ENCODE results near the gene BRCA1. TPM values are rescaled to one million over a fixed set of nuclear protein-coding genes. Genes with fewer than 3 reads are reported as not detected.
"Not testable (repeated sequence)": the region's sequence is repeated elsewhere in the genome, so short reads cannot be mapped to it uniquely, and the experiment has no call there.

Gene BRCA1
- 10 to 100 TPM; 62.5 to 66.5 TPM for total RNA-seq

DNA sequence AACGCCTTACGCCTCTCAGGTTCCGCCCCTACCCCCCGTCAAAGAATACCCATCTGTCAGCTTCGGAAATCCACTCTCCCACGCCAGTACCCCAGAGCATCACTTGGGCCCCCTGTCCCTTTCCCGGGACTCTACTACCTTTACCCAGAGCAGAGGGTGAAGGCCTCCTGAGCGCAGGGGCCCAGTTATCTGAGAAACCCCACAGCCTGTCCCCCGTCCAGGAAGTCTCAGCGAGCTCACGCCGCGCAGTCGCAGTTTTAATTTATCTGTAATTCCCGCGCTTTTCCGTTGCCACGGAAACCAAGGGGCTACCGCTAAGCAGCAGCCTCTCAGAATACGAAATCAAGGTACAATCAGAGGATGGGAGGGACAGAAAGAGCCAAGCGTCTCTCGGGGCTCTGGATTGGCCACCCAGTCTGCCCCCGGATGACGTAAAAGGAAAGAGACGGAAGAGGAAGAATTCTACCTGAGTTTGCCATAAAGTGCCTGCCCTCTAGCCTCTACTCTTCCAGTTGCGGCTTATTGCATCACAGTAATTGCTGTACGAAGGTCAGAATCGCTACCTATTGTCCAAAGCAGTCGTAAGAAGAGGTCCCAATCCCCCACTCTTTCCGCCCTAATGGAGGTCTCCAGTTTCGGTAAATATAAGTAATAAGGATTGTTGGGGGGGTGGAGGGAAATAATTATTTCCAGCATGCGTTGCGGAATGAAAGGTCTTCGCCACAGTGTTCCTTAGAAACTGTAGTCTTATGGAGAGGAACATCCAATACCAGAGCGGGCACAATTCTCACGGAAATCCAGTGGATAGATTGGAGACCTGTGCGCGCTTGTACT lies at the start of gene BRCA1:
Gene BRCA1, minus strand, starts transcription at position 232 of the 834 bp plus-strand sequence. CDS start 1,268 bp downstream, outside the sequence.
- CTCF ChIA-PET: interaction anchor here (0.5 to 2.0 kb wide), 5 partner anchors 10 to 1217 kb away, joined by 3 to 8 read pairs (median 4); partner anchors contain the start of gene NBR1
- H3K4me1 Mint-ChIP-seq: peaks cover 38% of the 10 kb centered on the region
- H3K4me3 Mint-ChIP-seq: peak within 1 kb of the TSS; percentile 100
- POLR2A ChIA-PET: interaction anchor here (0.8 to 6.6 kb wide), 19 partner anchors 9 to 558 kb away, joined by 3 to 105 read pairs (median 4); partner anchors contain the start of genes NBR1, RPL27 and TMEM106A
- peaks cover 37% of the 10 kb centered on the region for H3K36me3 Mint-ChIP-seq (ENCODE audit: low read depth)
- no peaks in the 10 kb centered on the region for H3K9me3 Mint-ChIP-seq
- H3K27ac Mint-ChIP-seq: peak within 1 kb of the TSS; percentile 91
- peak; percentile 96 for DNase-seq
- H3K27me3 Mint-ChIP-seq: no peaks in the 10 kb centered on the region

- Mint-ChIP-seq H3K9me3 (no peaks in the 10 kb centered on the region), H3K27ac (no peak overlapping the region), H3K4me3 (no peak overlapping the region), H3K27me3 (no peaks in the 10 kb centered on the region), H3K36me3 (ENCODE audit: low read depth) (peaks cover 31% of the 10 kb centered on the region), H3K4me1 (peaks cover 43% of the 10 kb centered on the region)
- POLR2A ChIA-PET: interaction anchor here (0.7 to 6.1 kb wide), 25 partner anchors 12 to 1152 kb away, joined by 3 to 105 read pairs (median 4); partner anchors contain the start of genes AARSD1, BRCA1, DHX8 and NKIRAS2
- DNase-seq: peak; percentile 19
- CTCF ChIA-PET: interaction anchor here (0.7 to 1.7 kb wide), 6 partner anchors 43 to 348 kb away, joined by 3 to 8 read pairs (median 4); partner anchors contain the start of genes BECN1 and BRCA1
Observed at GRCh38 chr17:43171586-43172487, 46.7 kb upstream of the BRCA1 start.

GRCh38 chr17:43170766-43171585 lies 45.8 kb upstream of the BRCA1 start, which contains the start of gene NBR1:
NBR1 (plus strand) TSS chr17:43171214; CDS start chr17:43175800, 4,586 bp downstream.
- Mint-ChIP-seq H3K9me3 (no peaks in the 10 kb centered on the region), H3K27ac (no peak within 1 kb of the TSS), H3K4me1 (peaks cover 39% of the 10 kb centered on the region), H3K4me3 (no peak within 1 kb of the TSS), H3K27me3 (no peaks in the 10 kb centered on the region), H3K36me3 (ENCODE audit: low read depth) (peaks cover 22% of the 10 kb centered on the region)
- ChIA-PET CTCF (interaction anchor here (0.7 to 1.7 kb wide), 4 partner anchors 42 to 347 kb away, joined by 3 to 8 read pairs (median 4); partner anchors contain the start of genes BECN1 and BRCA1), POLR2A (interaction anchor here (0.8 to 6.1 kb wide), 19 partner anchors 13 to 1151 kb away, joined by 3 to 105 read pairs (median 4); partner anchors contain the start of genes AARSD1, BRCA1, DHX8 and NKIRAS2)
- DNase-seq: peak; percentile 98

DNA sequence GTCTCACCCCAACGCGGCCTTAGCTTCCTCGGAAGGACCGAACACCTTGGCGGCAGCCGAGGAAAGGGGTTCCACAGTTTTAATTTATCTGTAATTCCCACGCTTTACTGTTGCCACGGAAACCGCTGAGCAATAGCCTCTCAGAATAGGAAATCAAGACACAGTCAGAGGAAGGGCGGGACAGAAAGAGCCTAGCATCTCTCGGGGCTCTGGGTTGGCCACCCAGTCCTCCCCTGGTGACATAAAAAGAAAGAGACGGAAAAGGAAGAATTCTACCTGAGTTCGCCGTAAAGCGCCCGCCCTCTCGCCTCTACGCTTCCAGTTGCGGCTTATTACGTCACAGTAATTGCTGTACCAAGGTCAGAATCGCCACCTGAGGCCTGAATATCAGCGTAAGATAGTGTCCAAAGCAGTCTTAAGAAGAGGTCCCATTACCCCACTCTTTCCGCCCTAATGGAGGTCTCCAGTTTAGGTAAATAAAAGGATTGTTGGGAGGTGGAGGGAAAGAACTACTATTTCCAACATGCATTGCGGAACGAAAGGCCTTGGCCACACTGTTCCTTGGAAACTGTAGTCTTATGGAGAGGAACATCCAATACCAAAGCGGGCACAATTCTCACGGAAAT lies 45.1 kb upstream of the BRCA1 start:
- Mint-ChIP-seq H3K9me3 (no peaks in the 10 kb centered on the region), H3K4me1 (peaks cover 33% of the 10 kb centered on the region), H3K27me3 (no peaks in the 10 kb centered on the region), H3K36me3 (ENCODE audit: low read depth) (peaks cover 15% of the 10 kb centered on the region), H3K27ac (no peak overlapping the region), H3K4me3 (no peak overlapping the region)
- DNase-seq: peak; percentile 92
- ChIA-PET CTCF (interaction anchor here (1.0 to 1.2 kb wide), 2 partner anchors 8 to 146 kb away, joined by 3 read pairs; no protein-coding TSS in a partner anchor), POLR2A (interaction anchor here (1.3 to 6.1 kb wide), 7 partner anchors 41 to 198 kb away, joined by 3 to 105 read pairs (median 14); partner anchors contain the start of genes BRCA1, RPL27 and TMEM106A)

DNA sequence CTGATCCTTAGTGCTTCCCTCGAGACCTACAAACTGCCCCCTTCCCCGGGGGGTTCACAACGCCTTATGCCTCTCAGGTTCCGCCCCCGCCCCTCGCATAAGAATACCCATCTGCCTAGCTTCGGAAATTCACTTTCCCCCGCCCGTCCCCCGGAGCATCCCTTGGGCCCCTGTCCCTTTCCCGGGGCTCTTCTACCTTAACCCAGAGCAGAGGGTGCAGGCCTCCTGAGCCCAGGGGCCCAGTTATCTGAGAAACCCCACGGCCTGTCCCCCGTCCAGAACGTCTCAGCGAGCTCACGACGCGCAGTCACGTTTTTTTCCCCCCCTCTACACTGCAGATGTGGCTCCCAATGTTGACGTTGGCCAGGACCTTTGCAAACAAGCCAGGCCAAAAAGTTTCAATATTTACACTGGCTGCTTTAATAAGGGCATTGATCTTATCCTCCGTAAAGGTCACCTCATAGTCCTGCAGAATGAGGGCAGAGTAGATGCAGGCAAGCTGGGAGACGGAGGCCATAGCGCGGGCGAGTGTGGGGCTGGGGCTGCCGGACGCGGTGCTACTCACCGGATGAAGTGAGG lies 44.5 kb upstream of the BRCA1 start:
- H3K4me3 Mint-ChIP-seq: no peak overlapping the region
- no peak overlapping the region for H3K27ac Mint-ChIP-seq
- H3K4me1 Mint-ChIP-seq: peaks cover 30% of the 10 kb centered on the region
- ChIA-PET POLR2A (interaction anchor here (1.3 to 6.1 kb wide), 6 partner anchors 42 to 198 kb away, joined by 3 to 105 read pairs (median 12); partner anchors contain the start of genes BRCA1, RPL27 and TMEM106A), CTCF (interaction anchor here (1.0 to 1.2 kb wide), 2 partner anchors 9 to 145 kb away, joined by 3 read pairs; no protein-coding TSS in a partner anchor)
- H3K9me3 Mint-ChIP-seq: no peaks in the 10 kb centered on the region
- peaks cover 11% of the 10 kb centered on the region for H3K36me3 Mint-ChIP-seq (ENCODE audit: low read depth)
- H3K27me3 Mint-ChIP-seq: no peaks in the 10 kb centered on the region
- no peak for DNase-seq

DNA sequence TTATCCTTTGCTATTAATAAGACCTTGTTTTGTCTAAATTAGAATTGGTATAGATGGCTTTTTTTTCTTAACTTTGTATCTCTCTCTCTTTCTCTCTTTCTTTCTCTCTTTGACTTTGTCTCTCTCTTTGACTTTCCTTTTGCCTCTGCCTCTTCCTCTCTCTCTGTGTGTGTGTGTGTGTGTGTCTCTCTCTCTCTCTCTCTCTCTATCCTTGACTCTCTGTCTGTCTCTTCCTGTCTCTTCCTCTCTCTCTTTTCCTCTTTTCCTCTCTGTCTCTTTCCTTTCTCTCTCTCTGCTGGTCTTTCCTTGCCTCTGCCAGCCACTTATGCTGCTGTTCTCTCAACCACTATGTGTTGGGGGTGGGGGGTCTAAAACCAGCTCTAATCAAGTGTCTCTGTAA lies 40.8 kb upstream of the BRCA1 start:
- H3K9me3 Mint-ChIP-seq; POLR2A ChIA-PET; H3K27me3 Mint-ChIP-seq; H3K27ac Mint-ChIP-seq; H3K4me3 Mint-ChIP-seq; DNase-seq; H3K36me3 Mint-ChIP-seq (ENCODE audit: low read depth); CTCF ChIA-PET: not testable (repeated sequence)
- H3K4me1 Mint-ChIP-seq: peaks cover 12% of the 10 kb centered on the region

DNA sequence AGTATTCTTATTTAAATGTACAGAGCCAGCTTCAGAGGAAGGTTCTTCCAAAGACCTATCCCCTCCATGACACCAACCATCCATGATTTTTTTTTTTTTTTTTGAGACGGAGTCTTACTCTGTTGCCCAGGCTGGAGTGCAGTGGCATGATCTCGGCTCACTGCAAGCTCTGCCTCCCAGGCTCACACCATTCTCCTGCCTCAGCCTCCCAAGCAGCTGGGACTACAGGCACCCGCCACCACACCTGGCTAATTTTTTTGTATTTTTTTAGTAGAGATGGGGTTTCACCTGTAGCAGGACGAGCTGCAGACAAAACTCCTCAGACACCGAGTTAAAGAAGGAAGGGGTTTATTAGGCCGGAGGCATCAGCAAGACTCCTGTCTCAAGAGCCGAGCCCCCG lies 34.8 kb upstream of the BRCA1 start:
- H3K27me3 Mint-ChIP-seq; H3K4me3 Mint-ChIP-seq; H3K9me3 Mint-ChIP-seq; DNase-seq; H3K4me1 Mint-ChIP-seq; H3K36me3 Mint-ChIP-seq (ENCODE audit: low read depth); H3K27ac Mint-ChIP-seq; POLR2A ChIA-PET: not testable (repeated sequence)
- CTCF ChIA-PET: interaction anchor here (0.6 kb wide), 1 partner anchor 150 kb away, joined by 3 read pairs; no protein-coding TSS in a partner anchor

DNA sequence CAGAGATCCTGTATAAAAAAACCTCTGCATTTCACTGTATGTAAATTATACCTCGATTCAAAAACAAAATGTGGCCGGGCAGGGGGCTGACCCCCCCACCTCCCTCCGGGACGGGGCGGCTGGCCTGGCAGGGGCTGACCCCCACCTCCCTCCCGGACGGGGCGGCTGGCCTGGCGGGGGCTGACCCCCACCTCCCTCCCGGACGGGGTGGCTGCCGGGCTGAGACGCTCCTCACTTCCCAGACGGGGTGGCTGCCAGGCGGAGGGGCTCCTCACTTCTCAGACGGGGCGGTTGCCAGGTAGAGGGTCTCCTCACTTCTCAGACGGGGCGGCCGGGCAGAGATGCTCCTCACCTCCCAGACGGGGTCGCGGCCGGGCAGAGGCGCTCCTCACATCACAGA lies 34.1 kb upstream of the BRCA1 start:
- CTCF ChIA-PET: interaction anchor here (0.6 kb wide), 1 partner anchor 151 kb away, joined by 3 read pairs; no protein-coding TSS in a partner anchor
- not testable (repeated sequence) for H3K36me3 Mint-ChIP-seq (ENCODE audit: low read depth); DNase-seq

GRCh38 chr17:43155666-43156065 lies 30.5 kb upstream of the BRCA1 start:
- Mint-ChIP-seq H3K9me3 (peaks cover 7% of the 10 kb centered on the region), H3K27ac (no peak overlapping the region), H3K36me3 (ENCODE audit: low read depth) (peaks cover 11% of the 10 kb centered on the region), H3K4me3 (no peak overlapping the region), H3K4me1 (no peaks in the 10 kb centered on the region), H3K27me3 (no peaks in the 10 kb centered on the region)
- POLR2A ChIA-PET: interaction anchor here (1.2 kb wide), 1 partner anchor 160 kb away, joined by 5 read pairs; no protein-coding TSS in a partner anchor
- DNase-seq: no peak
- CTCF ChIA-PET: no interaction called here

More for the DNA sequence above, 34.1 kb upstream of the BRCA1 start:
- H3K4me1 Mint-ChIP-seq, H3K4me3 Mint-ChIP-seq, H3K27me3 Mint-ChIP-seq, H3K27ac Mint-ChIP-seq, H3K9me3 Mint-ChIP-seq, POLR2A ChIA-PET: not testable (repeated sequence)

DNA sequence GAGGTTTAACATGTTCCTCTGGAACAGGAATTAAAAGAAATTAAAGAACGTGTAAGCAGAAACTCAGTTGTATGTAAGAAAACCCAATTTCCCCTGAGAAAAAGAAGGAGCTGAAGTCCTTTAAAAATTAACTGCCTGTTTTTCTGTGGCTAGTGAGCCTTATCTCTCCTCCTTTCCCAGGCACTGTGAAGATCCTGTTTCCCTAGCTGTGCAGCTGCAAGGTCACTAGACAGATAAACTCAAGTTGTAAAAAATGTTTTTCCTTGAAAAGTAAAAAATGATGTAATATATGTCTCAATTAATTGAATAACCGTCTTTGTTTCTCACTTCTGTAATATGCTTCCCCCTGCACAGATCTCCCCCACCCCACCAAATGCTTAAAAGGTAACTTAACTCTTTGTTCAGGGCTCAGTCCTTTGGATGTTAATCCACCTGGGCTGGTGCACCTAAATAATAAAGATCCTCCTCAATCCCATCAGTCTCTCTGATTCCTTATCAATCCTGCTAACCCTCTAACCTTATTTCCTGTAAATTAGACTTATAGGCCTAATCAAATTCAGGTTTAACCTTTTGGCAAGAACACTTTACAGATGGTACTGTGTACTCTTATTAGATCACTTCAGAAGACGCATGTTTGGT lies 28.2 kb upstream of the BRCA1 start:
- CTCF ChIA-PET: interaction anchor here (0.6 kb wide), 1 partner anchor 280 kb away, joined by 3 read pairs; no protein-coding TSS in a partner anchor
- H3K27ac Mint-ChIP-seq, H3K9me3 Mint-ChIP-seq, H3K4me3 Mint-ChIP-seq, H3K27me3 Mint-ChIP-seq, POLR2A ChIA-PET, DNase-seq, H3K4me1 Mint-ChIP-seq: not testable (repeated sequence)
- peaks cover 15% of the 10 kb centered on the region for H3K36me3 Mint-ChIP-seq (ENCODE audit: low read depth)
